Stimulated activated CD8-positive, alpha-beta memory T cell treated with anti-CD3 and anti-CD28 coated beads, Interleukin-4, amount 100 ng/mL, for 24 hours (primary cell): ENCODE results near the gene HHAT.
"Not testable (repeated sequence)": the region's sequence is repeated elsewhere in the genome, so short reads cannot be mapped to it uniquely, and the experiment has no call there.

Experiments
- DNase-seq: peaks from one replicate; pipeline ENCODE4 v3.0.0-alpha.2; 2020; ENCODE audit warnings: low read depth

Gene HHAT

GRCh38 chr1:210648588-210649269, 320.0 kb downstream of the HHAT start:
- no peak for DNase-seq

GRCh38 chr1:210650403-210650802, 321.7 kb downstream of the HHAT start:
- no peak for DNase-seq

GRCh38 chr1:210652329-210652954, 323.7 kb downstream of the HHAT start:
- DNase-seq: no peak

- no peak for DNase-seq
Observed at GRCh38 chr1:210653771-210654170, 325.1 kb downstream of the HHAT start.

- no peak for DNase-seq
Observed at GRCh38 chr1:210654176-210654981, 325.7 kb downstream of the HHAT start.

GRCh38 chr1:210655511-210655910, 326.8 kb downstream of the HHAT start:
- no peak for DNase-seq

GRCh38 chr1:210657806-210658205, 329.1 kb downstream of the HHAT start:
- no peak for DNase-seq

GRCh38 chr1:210661520-210661919, 332.8 kb downstream of the HHAT start:
- DNase-seq: not testable (repeated sequence)

GRCh38 chr1:210662291-210663050, 333.8 kb downstream of the HHAT start:
- no peak for DNase-seq

- DNase-seq: no peak
Observed at GRCh38 chr1:210663730-210664573, 335.2 kb downstream of the HHAT start.

- DNase-seq: no peak
Observed at GRCh38 chr1:210669951-210670350, 341.2 kb downstream of the HHAT start.

GRCh38 chr1:210674151-210674550, 345.4 kb downstream of the HHAT start:
- no peak for DNase-seq

GRCh38 chr1:210676539-210676938, 347.8 kb downstream of the HHAT start:
- no peak for DNase-seq

GRCh38 chr1:210677533-210677932, 348.8 kb downstream of the HHAT start:
- no peak for DNase-seq

GRCh38 chr1:210678306-210678705, 349.6 kb downstream of the HHAT start:
- no peak for DNase-seq

GRCh38 chr1:210681158-210681557, 352.5 kb downstream of the HHAT start:
- DNase-seq: no peak

GRCh38 chr1:210683403-210684047, 354.8 kb downstream of the HHAT start:
- DNase-seq: no peak

- DNase-seq: no peak
Observed at GRCh38 chr1:210684466-210685294, 356.0 kb downstream of the HHAT start.

GRCh38 chr1:210685295-210685650, 356.6 kb downstream of the HHAT start:
- no peak for DNase-seq

- no peak for DNase-seq
Observed at GRCh38 chr1:210686841-210687240, 358.1 kb downstream of the HHAT start.
